ENCODE results near the gene DR1. TPM values are rescaled to one million over a fixed set of nuclear protein-coding genes. Genes with fewer than 3 reads are reported as not detected.

Gene DR1
- total RNA-seq, 2 experiments from 2014 or later: 71.3 to 79.2 TPM

GRCh38 chr1:93338387-93339146 is 7.1 kb upstream of the DR1 start:
- no peaks in the 10 kb centered on the region for H3K27me3 Mint-ChIP-seq
- H3K9me3 Mint-ChIP-seq: no peaks in the 10 kb centered on the region
- DNase-seq: no peak
- ChIA-PET CTCF (interaction anchor here (4.5 kb wide), 1 partner anchor 34 kb away, joined by 22 read pairs; no protein-coding TSS in a partner anchor), POLR2A (no interaction called here)
- H3K36me3 Mint-ChIP-seq (ENCODE audit: low read depth): peaks cover 21% of the 10 kb centered on the region
- no peak overlapping the region for H3K4me3 Mint-ChIP-seq
- intact Hi-C loops (cut with micrococcal nuclease): no loop called here
- peaks cover 5% of the 10 kb centered on the region for H3K4me1 Mint-ChIP-seq (ENCODE audit: low read depth)
- no peak for TF ChIP-seq CTCF (IDR thresholded peaks at IDR 0.05)
- H3K27ac Mint-ChIP-seq: no peak overlapping the region
- ATAC-seq: no peak

GRCh38 chr1:93339171-93339697 is 6.5 kb upstream of the DR1 start:
- H3K36me3 Mint-ChIP-seq (ENCODE audit: low read depth): peaks cover 21% of the 10 kb centered on the region
- no peaks in the 10 kb centered on the region for H3K27me3 Mint-ChIP-seq
- no peak overlapping the region for H3K4me3 Mint-ChIP-seq
- no peak for TF ChIP-seq CTCF (IDR thresholded peaks at IDR 0.05)
- ChIA-PET CTCF (interaction anchor here (4.5 kb wide), 1 partner anchor 34 kb away, joined by 22 read pairs; no protein-coding TSS in a partner anchor), POLR2A (no interaction called here)
- peaks cover 7% of the 10 kb centered on the region for H3K4me1 Mint-ChIP-seq (ENCODE audit: low read depth)
- ATAC-seq (no peak), DNase-seq (no peak)
- intact Hi-C loops (cut with micrococcal nuclease): no loop called here
- H3K27ac Mint-ChIP-seq: no peak overlapping the region
- no peaks in the 10 kb centered on the region for H3K9me3 Mint-ChIP-seq

- DNase-seq (no peak), ATAC-seq (no peak)
- no peak for TF ChIP-seq CTCF (IDR thresholded peaks at IDR 0.05)
- POLR2A ChIA-PET: no interaction called here
- H3K4me3 Mint-ChIP-seq: no peak overlapping the region
- H3K4me1 Mint-ChIP-seq (ENCODE audit: low read depth): peaks cover 13% of the 10 kb centered on the region
- no peaks in the 10 kb centered on the region for H3K9me3 Mint-ChIP-seq
- no peaks in the 10 kb centered on the region for H3K27me3 Mint-ChIP-seq
- peaks cover 23% of the 10 kb centered on the region for H3K36me3 Mint-ChIP-seq (ENCODE audit: low read depth)
- intact Hi-C loops (cut with micrococcal nuclease): no loop called here
- CTCF ChIA-PET: no interaction called here
- no peak overlapping the region for H3K27ac Mint-ChIP-seq
These were observed 5.6 kb upstream of the DR1 start for GRCh38 chr1:93340090-93340489.

GRCh38 chr1:93344484-93344883 is 1.2 kb upstream of the DR1 start:
- TF ChIP-seq CTCF (IDR thresholded peaks at IDR 0.05): no peak
- DNase-seq (no peak), ATAC-seq (no peak)
- POLR2A ChIA-PET: interaction anchor here (0.8 to 2.4 kb wide), 6 partner anchors 8 to 535 kb away, joined by 3 to 12 read pairs (median 4); no protein-coding TSS in a partner anchor
- H3K36me3 Mint-ChIP-seq (ENCODE audit: low read depth): peaks cover 22% of the 10 kb centered on the region
- H3K4me1 Mint-ChIP-seq (ENCODE audit: low read depth): peaks cover 13% of the 10 kb centered on the region
- no peaks in the 10 kb centered on the region for H3K9me3 Mint-ChIP-seq
- CTCF ChIA-PET: interaction anchor here (2.7 kb wide), 1 partner anchor 40 kb away, joined by 15 read pairs; no protein-coding TSS in a partner anchor
- no peaks in the 10 kb centered on the region for H3K27me3 Mint-ChIP-seq
- intact Hi-C loops (cut with micrococcal nuclease): no loop called here
- peak overlapping the region; percentile 8 for H3K4me3 Mint-ChIP-seq
- H3K27ac Mint-ChIP-seq: no peak overlapping the region

All from activated CD8-positive, alpha-beta T cell treated with anti-CD3 and anti-CD28 coated beads for 36 hours (primary cell).